Hepatocyte (in vitro differentiated cells): ENCODE data around the gene NDUFB2.

Experiments
- CTCF ChIP-seq: fragments of 200-600 bp; sonication (generic); IDR thresholded peaks from 2 replicates; pipeline ENCODE4 v1.5.1; 2016; ENCODE audit warnings: antibody characterized with exemption, mild to moderate bottlenecking; ENCODE audit not compliant: poor library complexity
- EZH2phosphoT487 ChIP-seq: fragments of 200-600 bp; sonication (generic); IDR thresholded peaks from one replicate; pipeline ENCODE4 v1.6.1; 2018; ENCODE audit warnings: antibody characterized with exemption, mild to moderate bottlenecking, low read depth, moderate library complexity; ENCODE audit not compliant: unreplicated experiment, severe bottlenecking

- TF ChIP-seq CTCF (no peak), EZH2phosphoT487 (no peak)
Measured at GRCh38 chr7:140714331-140715040, 18.0 kb downstream of the NDUFB2 start.
